ENCODE measurements around the gene SLC29A3.

SLC29A3 gene

DNA sequence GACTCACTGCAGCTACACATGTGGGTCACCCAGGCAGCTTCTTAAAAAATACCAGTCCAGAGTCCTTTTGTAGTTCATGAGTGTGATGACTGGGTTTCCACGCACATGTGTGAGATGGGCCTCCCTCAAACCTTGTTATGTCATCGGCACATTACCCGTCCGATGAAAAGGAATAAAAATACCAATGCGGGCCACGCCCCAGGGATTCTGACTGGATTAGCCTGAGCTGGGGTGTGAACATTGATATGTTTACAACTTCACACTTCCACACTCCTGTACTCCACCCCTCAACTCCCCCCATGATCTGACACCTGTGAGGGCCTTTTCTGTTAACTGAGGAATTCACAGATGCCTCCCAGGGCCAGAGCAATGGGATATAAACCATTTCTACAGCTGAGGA is 6.2 kb downstream of the SLC29A3 start:
- DNase-seq, result no peak

DNA sequence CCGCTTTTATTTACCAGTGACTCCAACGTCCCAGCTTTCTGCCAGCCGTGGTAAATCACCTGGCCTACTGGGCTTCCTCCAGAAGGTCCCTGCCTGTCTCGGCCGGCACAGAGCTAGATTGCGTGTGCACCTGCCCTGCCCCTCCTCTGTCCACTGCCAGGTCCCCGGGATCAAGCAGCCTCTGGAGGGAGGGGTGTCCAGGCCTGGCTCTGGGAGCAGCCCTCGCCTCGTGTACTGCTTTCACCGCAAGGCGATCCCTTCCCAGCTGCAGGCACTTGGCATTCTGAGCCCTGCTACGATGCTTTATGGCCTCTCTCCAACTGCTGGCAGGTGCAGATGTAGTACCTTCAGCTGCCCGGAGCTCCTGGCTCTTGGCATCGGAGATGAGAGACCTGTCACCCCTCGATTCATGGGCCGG is 7.4 kb downstream of the SLC29A3 start:
- DNase-seq, result no peak

GRCh38 chr10:71330789-71331404 is 11.8 kb downstream of the SLC29A3 start:
- DNase-seq, result no peak

DNA sequence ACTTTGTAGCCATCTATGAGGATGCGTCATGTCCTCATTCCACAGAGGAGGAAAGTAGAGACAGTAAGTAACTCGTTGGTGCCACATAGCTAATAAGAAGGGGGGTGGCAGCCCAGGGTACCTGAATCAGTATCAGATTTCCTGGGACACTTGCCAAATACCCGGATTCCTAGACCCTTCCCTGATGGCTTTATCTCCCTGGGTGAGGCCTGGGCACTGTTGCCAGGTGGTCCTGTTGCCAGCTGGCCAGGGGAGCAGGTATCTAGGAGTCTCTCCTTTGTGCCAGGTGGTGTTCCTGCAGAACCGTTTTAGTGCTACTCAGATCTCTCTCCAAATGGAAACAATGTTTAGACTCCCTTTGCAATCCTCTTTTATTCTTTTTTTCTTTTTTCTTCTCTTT is 12.7 kb downstream of the SLC29A3 start:
- DNase-seq, result no peak

- no peak for DNase-seq
Observed at GRCh38 chr10:71332466-71332865, 13.4 kb downstream of the SLC29A3 start.

GRCh38 chr10:71333129-71333887 is 14.2 kb downstream of the SLC29A3 start:
- peak; percentile 87 for DNase-seq

DNA sequence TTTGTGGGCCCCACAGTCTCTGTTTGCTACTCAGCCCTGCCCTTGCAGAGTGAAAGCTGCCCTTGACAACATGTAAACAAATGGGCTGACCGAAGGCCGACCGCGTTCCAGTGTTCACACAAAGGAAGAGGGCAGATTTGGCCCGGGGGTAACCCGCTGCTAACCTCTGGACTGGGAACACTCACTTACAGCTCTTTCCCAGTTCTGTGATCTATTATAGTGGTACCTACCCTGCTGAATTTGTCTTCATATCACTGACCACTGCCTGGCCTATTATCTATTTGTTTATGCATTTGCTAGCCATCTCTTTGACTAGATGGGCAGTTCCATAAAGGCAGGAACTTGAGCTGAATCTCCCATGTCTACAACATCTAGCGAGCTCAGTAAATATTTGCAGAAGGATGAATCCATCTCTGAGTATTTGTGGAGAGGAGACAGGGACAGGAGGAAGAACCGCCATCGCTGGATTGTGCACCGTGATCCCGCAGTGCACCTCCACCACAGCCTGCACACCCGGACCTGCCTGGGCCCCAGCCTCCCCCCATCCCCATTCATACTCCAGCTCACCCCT is 15.2 kb downstream of the SLC29A3 start:
- no peak for DNase-seq

- DNase-seq, result no peak
Observed at GRCh38 chr10:71335173-71335708, 16.2 kb downstream of the SLC29A3 start.

DNA sequence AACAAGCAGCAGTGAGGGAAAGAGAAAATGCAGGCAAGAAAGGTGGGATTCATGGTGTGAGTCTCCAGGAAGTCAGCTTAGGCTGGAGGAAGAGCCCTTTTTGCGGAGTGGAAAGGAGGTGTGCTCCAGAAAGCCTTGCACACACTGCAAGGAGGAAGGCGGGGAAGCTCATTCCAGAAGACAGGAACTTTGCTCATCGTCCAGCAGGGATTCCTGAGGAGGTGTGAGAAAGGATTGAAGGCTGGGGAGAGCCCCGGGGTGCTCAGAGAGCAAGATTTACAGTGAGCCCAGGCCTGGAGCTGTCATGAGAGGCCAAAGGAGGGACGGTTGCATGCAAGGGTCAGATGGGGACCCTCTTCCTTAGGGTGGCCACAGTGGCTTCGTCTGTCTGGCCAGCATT is 17.6 kb downstream of the SLC29A3 start:
- no peak for DNase-seq

DNA sequence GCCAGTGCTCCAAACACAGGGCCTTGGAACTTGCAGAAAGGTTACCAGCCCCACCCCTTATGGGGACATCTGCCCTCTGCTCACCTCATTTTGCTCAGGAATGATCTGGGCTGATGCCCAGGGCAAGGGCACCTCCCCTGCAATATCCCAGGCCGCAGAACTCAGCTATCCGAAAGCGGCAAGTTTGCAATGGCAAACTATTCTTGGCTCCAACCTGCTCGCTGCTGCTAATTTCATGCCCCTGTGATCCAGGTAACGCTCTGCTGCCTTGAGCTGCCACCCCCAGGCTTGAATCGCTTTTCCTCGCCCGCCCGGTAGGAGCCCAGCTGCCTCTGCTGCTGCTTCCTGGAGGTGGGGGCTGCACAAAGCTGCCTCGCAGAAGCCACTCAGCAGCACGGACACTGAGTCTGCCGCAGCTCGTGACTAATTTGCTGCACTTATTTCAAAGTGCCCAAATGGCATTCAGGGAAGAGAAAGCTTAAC is 18.2 kb downstream of the SLC29A3 start:
- DNase-seq, result no peak

DNA sequence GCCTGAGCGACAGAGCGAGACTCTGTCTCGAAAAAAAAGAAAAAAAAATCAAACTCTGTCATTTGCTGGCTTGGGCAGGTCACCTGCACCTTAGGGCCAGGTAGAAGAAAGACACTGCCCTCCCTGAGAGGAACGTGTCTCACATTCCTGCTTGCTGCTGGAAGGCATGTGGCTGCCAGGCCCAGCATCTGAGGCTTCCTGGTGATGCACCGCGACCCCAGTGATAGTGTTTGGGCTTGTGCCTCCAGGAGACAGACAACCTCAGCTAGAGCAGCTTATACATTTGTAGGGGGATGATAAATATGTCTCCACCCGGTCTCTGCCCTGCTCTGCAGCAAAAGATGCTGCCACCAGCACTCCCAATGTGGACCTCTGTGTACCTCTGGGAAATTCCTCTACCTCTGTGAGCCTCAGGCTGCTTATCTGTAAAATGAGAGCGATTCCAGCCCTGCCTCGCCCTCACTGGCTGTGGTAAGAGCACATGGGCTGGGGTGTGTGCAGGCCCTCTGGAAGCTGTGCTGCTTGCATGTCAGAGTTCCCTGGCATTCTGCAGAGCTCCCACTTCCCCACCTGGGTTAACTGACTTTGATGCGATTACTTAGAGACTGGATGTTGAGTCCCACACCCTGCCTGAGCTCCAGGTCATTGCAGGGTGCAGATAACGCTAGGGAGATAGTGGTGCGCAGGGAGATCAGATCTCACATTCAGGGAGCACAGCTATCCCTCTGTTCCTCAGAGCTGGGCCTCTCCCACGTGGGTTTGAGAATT is 19.9 kb downstream of the SLC29A3 start:
- DNase-seq, result no peak

GRCh38 chr10:71339796-71340589 is 20.9 kb downstream of the SLC29A3 start:
- DNase-seq, result no peak

DNA sequence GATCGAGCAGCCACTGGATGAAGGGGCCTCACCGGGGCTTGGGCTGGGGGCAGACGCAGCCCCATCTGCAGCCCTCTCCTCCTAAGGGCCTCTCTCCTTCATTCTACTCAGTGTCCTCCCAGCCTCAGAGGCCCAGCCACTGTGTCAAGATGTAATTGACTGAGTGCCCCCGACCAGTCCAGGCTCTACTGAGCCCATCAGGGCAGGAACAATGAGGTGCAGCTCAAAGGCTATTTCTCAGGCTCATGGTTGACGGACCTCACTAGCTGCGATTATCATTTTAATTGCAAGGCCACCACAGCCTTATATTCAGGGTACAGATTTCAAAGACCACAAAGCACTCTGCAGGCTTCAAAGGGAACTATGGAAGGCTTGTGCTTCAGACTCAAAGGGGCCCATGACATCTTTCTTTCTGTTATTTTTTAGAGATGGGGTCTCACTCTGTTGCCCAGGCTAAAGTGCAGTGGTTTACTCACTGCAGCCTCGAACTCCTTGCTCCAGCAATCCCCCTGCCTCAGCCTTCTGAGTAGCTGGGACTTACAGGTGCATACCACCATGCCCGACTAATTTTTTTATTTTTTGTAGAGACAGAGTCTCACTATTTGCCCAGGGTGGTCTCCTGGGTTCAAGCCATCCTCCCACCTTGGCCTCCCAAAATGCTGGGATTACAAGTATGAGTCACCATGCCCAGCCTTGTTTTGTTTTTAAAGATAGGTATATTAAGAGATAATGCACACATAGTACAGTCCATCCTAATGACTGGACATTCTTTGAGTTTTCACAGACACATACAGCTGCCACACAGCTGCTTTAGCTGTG is 23.7 kb downstream of the SLC29A3 start:
- no peak for DNase-seq

- DNase-seq, result peak; percentile 94
Observed at GRCh38 chr10:71343392-71343773, 24.3 kb downstream of the SLC29A3 start.

DNA sequence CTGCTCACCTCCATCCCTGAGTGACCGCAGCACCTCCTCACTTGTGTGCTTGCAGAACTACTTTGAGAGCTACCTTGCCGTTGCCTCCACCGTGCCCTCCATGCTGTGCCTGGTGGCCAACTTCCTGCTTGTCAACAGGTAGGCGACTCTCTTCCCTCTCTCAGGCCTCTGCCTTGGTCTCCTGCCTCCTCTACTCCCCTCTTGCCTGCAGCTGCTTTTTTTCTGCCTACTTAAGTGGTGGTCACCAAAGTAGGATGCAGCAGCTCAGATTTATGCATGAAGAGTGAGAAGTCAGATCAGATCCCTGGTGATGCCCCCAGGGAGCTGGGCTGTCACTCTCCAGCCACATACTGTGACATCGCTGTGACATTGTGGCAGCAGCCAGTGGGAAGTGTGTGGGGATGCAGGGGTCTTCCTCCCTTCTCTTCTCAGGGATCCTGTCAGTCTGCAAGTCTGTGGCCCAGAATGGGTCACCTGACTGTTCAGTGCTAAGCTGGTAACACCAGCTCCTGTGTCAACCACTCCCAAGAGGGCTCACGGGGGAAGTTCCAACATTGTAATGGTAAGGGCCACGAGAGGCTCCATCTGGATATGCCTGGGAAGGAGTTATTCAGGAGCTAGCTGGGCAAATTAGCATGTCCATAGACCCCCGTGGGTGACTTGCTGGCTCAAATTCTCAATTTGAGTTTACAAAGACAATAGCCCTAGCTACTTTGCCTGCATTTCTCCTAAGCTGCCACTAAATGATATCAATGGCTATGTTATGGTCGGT is 25.3 kb downstream of the SLC29A3 start:
- DNase-seq, result no peak

DNA sequence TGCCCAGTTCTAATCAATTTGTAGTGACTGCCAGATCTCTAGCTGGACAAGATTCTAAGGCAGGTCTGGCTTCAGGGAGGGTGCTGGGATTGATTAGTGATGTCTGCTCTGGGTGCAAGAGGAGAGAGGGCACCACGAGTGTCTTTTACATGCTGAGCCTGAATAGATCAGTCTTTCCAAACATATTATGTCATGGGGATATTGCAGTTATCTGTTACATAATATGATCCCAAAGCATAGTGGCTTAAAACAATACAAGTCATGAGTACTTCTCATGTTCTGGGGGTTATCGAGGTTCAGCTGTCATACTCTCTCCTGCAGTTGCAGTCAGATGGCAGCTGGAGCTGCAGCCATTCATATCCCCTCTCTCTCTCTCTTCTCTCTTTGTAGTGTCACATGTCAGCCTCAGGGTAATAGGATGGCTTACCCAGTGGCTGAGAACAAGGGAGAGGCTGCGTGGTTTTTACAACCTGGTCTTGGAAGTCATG is 26.0 kb downstream of the SLC29A3 start:
- DNase-seq, result peak; percentile 71

GRCh38 chr10:71345694-71346093 is 26.6 kb downstream of the SLC29A3 start:
- DNase-seq, result no peak

- no peak for DNase-seq
Observed at GRCh38 chr10:71346731-71347130, 27.7 kb downstream of the SLC29A3 start.

DNA sequence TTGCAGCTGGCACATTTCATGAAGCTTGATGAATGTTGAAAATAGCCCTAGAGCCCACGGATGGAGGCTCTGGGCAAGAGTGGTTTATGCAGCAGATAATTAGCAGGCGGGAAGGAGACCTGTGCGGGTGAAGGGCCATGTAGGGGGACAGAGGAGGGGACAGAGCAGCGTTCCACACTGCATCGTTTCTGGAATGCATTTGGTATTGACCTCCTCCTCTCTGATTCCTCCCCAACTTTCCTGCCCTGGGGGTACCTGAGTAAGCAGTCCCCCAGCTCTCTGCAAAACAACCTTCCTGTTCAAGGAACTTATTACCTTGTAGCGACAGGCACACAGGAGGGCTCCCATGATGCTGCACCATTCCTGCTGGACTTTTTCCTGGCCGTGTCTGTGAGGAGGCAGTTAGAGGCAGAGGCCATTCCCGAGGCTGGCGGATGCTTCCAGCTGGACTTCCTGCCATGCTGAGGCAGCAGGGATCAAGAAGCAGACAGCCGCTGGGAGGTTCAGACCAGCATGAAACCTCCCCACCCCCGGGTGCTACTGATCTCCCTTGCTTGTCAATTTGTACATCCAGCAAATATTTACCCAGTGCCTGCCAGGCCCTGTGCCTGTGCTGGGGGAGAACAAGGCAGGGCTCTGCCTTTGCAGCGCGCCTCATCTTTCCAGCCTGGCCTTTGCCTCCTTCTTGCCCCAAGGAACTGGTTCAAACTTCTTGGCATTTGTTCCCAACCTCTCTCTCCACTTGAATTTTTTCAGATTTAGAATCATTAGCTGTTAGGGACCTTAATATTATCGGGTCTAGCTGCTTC is 28.7 kb downstream of the SLC29A3 start:
- no peak for DNase-seq

- DNase-seq, result no peak
Observed at GRCh38 chr10:71348850-71349249, 29.8 kb downstream of the SLC29A3 start.
